ENCODE data around the gene VPS52. TPM values are rescaled to one million over a fixed set of nuclear protein-coding genes. Genes with fewer than 3 reads are reported as not detected.

Gene VPS52
- total RNA-seq, 1 donor from 2014 or later = 67.4 TPM

- no peaks in the 10 kb centered on the region for H3K9me3 Mint-ChIP-seq (ENCODE audit: unreplicated experiment)
- H3K27ac Mint-ChIP-seq (ENCODE audit: unreplicated experiment) = peak overlapping the region; percentile 99
- H3K4me3 Mint-ChIP-seq (ENCODE audit: unreplicated experiment) = peak overlapping the region; percentile 70
- no peaks in the 10 kb centered on the region for H3K27me3 Mint-ChIP-seq (ENCODE audit: unreplicated experiment)
- TF ChIP-seq, protein P1, sequence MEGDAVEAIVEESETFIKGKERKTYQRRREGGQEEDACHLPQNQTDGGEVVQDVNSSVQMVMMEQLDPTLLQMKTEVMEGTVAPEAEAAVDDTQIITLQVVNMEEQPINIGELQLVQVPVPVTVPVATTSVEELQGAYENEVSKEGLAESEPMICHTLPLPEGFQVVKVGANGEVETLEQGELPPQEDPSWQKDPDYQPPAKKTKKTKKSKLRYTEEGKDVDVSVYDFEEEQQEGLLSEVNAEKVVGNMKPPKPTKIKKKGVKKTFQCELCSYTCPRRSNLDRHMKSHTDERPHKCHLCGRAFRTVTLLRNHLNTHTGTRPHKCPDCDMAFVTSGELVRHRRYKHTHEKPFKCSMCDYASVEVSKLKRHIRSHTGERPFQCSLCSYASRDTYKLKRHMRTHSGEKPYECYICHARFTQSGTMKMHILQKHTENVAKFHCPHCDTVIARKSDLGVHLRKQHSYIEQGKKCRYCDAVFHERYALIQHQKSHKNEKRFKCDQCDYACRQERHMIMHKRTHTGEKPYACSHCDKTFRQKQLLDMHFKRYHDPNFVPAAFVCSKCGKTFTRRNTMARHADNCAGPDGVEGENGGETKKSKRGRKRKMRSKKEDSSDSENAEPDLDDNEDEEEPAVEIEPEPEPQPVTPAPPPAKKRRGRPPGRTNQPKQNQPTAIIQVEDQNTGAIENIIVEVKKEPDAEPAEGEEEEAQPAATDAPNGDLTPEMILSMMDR (IDR thresholded peaks at IDR 0.05) = no peak
- peaks cover 64% of the 10 kb centered on the region for H3K4me1 Mint-ChIP-seq (ENCODE audit: unreplicated experiment)
- no peak for DNase-seq (ENCODE audit: extremely low spot score, unreplicated experiment)
- H3K36me3 Mint-ChIP-seq (ENCODE audit: unreplicated experiment) = peaks cover 20% of the 10 kb centered on the region
These were observed 44.3 kb upstream of the VPS52 start for GRCh38 chr6:33315793-33316602.

DNA sequence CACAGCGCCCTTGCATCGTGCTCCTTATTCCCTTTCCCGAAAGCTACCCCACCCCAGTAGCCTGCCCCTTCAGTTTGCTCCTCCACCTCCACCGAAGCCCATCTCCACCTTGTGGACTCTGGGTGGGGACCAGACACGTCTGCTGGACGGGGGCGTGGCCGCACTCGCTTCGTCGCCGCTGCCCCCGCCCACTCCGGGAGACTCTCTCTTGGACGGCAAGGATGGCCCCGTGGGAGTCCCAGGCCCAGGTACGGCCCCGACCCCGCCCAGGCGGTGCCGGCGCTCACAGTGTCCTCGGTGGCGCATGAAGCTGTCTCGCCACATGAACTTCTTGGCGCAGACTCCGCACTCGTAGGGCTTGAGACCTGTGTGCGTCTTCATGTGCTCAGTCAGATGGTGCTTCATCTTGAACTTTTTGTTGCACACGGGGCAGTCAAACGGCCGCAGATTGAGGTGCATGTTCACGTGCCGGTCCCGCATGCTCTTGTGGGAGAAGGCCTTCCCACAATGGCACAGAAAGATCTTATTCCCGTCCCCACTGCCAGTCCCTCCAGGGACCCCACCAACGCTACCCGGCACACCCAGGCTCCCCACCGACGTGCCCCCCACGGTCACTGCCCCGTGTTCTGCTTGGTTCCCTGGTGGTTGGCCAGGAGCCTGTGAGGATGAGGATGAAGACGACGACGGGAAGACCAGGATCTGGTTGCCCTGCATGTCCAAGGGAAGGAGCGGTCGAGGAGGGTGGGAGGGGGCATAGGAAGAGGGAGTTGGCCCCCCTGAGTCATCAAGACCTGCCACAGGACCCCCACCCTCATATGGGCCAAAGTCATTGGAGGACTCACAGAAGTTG lies 43.5 kb upstream of the VPS52 start:
- DNase-seq (ENCODE audit: extremely low spot score, unreplicated experiment) = no peak
- peak overlapping the region; percentile 96 for H3K4me3 Mint-ChIP-seq (ENCODE audit: unreplicated experiment)
- peaks cover 61% of the 10 kb centered on the region for H3K4me1 Mint-ChIP-seq (ENCODE audit: unreplicated experiment)
- peak overlapping the region; percentile 99 for H3K27ac Mint-ChIP-seq (ENCODE audit: unreplicated experiment)
- no peaks in the 10 kb centered on the region for H3K9me3 Mint-ChIP-seq (ENCODE audit: unreplicated experiment)
- TF ChIP-seq, protein P1 (IDR thresholded peaks at IDR 0.05) = no peak
- H3K36me3 Mint-ChIP-seq (ENCODE audit: unreplicated experiment) = peaks cover 16% of the 10 kb centered on the region
- no peaks in the 10 kb centered on the region for H3K27me3 Mint-ChIP-seq (ENCODE audit: unreplicated experiment)

GRCh38 chr6:33314515-33314942 lies 42.9 kb upstream of the VPS52 start:
- Mint-ChIP-seq H3K27ac (ENCODE audit: unreplicated experiment) (peak overlapping the region; percentile 99), H3K36me3 (ENCODE audit: unreplicated experiment) (peaks cover 13% of the 10 kb centered on the region), H3K4me3 (ENCODE audit: unreplicated experiment) (peak overlapping the region; percentile 96), H3K4me1 (ENCODE audit: unreplicated experiment) (peaks cover 56% of the 10 kb centered on the region), H3K9me3 (ENCODE audit: unreplicated experiment) (no peaks in the 10 kb centered on the region), H3K27me3 (ENCODE audit: unreplicated experiment) (no peaks in the 10 kb centered on the region)
- TF ChIP-seq, protein P1 (IDR thresholded peaks at IDR 0.05) = no peak
- DNase-seq (ENCODE audit: extremely low spot score, unreplicated experiment) = no peak

DNA sequence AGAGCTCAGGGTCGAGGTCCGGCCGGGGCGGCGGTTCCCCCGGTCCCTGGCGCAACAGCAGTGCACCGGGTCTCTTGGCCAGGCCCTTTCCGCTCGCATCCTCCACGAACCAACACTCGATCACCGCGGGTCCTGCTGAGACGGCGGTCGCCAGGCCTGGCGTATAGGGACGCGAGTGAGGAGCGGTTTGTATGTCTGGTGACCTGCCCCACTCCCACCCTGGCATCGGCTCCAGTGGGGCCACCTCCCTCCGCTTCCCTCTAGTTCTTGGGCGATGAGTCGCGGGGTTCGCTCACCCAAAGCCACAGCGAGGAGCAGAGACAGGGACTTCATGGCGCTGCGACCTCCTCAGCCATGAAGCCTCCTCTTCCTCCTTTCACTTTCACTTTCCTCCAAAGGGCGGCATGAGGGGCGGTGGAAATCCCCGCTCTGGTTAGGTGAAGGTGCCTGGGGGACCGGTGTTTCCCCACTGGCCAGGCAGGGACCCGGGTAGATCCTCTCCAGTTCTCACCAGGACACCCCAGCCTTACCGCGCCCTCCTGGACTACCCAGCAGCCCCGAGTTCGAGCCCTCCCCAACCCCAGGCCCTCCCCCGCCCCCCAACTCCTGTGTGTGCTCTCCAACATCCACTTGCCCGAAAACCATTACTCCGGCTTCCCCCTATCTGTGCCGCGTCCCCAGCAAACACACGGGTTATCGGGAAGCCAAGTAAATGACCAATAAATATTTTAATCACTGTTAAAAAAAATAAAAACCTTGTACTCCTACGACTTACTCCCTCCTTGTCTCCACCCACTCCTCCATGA lies 42.2 kb upstream of the VPS52 start, which contains the start of gene TAPBP:
Gene TAPBP (minus strand): TSS at position 370 of the 806 bp plus-strand sequence. CDS start 37 bp downstream, at position 333.
- peak within 1 kb of the TSS; percentile 99 for H3K27ac Mint-ChIP-seq (ENCODE audit: unreplicated experiment)
- no peaks in the 10 kb centered on the region for H3K9me3 Mint-ChIP-seq (ENCODE audit: unreplicated experiment)
- DNase-seq (ENCODE audit: extremely low spot score, unreplicated experiment) = no peak
- TF ChIP-seq, protein P1 (IDR thresholded peaks at IDR 0.05) = no peak
- H3K27me3 Mint-ChIP-seq (ENCODE audit: unreplicated experiment) = no peaks in the 10 kb centered on the region
- peaks cover 53% of the 10 kb centered on the region for H3K4me1 Mint-ChIP-seq (ENCODE audit: unreplicated experiment)
- peaks cover 9% of the 10 kb centered on the region for H3K36me3 Mint-ChIP-seq (ENCODE audit: unreplicated experiment)
- peak within 1 kb of the TSS; percentile 96 for H3K4me3 Mint-ChIP-seq (ENCODE audit: unreplicated experiment)

Measured in osteocyte (in vitro differentiated cells).